ENCODE results near the gene FNDC3B.

DNA sequence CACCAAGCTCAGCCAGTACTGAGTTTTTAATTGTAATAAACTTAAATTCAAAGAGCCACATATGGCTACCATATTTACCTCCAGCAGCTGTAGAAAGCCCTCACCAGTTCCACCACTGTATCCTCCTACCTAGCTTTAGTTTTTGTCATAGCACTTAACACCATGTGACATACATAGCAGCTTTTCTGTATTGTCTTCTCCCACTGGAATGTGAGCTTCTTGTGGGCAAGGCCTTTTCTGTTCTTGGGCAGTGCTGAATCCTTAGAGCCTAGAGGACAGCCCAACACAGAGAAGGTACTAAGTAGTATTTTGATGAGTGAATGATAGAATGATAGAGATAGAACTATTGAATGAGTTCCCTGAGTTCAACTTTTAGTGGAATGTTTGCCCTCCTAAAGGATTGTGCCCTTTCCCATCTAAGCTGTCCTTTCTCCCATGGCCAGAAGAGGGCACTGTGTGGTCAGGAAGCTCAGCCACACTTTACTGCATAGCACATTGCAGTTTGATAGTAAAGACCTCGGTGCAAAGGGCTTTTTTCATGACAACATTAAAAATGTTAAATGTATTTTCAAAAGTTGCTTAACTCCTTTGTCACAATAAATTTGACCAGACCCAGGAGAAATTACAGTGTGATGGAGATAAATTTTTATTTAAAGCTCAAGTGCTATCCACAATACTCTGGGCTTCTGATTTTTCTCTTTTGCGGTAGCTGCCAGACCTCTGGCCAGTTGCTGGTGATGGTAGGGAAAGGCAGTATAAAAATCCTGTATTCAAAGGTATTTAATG, 293.1 kb downstream of the FNDC3B start:
- TF ChIP-seq, protein P1, sequence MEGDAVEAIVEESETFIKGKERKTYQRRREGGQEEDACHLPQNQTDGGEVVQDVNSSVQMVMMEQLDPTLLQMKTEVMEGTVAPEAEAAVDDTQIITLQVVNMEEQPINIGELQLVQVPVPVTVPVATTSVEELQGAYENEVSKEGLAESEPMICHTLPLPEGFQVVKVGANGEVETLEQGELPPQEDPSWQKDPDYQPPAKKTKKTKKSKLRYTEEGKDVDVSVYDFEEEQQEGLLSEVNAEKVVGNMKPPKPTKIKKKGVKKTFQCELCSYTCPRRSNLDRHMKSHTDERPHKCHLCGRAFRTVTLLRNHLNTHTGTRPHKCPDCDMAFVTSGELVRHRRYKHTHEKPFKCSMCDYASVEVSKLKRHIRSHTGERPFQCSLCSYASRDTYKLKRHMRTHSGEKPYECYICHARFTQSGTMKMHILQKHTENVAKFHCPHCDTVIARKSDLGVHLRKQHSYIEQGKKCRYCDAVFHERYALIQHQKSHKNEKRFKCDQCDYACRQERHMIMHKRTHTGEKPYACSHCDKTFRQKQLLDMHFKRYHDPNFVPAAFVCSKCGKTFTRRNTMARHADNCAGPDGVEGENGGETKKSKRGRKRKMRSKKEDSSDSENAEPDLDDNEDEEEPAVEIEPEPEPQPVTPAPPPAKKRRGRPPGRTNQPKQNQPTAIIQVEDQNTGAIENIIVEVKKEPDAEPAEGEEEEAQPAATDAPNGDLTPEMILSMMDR (IDR thresholded peaks at IDR 0.05; ENCODE audit: low read length): peak; percentile 99
- TF ChIP-seq EZH2 (optimal IDR thresholded peaks at IDR 0.05; ENCODE audit: low read depth, low read length): no peak
